ENCODE results near the gene CLDN12.

The CLDN12 gene

DNA sequence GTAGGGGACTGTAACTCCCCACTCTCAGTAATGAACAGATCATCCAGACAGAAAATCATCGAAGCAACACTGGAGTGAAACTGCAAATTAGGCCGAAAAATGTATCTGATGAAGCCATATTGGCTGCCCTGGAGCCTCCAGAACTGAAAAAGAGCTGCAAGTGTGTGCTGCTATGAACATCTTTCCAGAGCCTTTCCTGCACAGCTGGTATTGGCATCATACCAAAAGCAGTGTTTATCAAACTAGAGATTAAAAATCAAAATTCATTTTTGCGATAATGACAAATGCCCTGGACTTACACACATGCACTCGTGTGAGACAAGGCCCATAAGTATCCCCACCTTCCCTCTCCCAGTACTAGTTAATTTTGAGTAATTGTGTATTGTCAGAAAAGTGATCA is 6.8 kb upstream of the CLDN12 start:
- no peak for DNase-seq (ENCODE audit: extremely low read depth, low read depth)
- TF ChIP-seq, protein P1, sequence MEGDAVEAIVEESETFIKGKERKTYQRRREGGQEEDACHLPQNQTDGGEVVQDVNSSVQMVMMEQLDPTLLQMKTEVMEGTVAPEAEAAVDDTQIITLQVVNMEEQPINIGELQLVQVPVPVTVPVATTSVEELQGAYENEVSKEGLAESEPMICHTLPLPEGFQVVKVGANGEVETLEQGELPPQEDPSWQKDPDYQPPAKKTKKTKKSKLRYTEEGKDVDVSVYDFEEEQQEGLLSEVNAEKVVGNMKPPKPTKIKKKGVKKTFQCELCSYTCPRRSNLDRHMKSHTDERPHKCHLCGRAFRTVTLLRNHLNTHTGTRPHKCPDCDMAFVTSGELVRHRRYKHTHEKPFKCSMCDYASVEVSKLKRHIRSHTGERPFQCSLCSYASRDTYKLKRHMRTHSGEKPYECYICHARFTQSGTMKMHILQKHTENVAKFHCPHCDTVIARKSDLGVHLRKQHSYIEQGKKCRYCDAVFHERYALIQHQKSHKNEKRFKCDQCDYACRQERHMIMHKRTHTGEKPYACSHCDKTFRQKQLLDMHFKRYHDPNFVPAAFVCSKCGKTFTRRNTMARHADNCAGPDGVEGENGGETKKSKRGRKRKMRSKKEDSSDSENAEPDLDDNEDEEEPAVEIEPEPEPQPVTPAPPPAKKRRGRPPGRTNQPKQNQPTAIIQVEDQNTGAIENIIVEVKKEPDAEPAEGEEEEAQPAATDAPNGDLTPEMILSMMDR (IDR thresholded peaks at IDR 0.05; ENCODE audit: low read depth, low read length), result no peak

DNA sequence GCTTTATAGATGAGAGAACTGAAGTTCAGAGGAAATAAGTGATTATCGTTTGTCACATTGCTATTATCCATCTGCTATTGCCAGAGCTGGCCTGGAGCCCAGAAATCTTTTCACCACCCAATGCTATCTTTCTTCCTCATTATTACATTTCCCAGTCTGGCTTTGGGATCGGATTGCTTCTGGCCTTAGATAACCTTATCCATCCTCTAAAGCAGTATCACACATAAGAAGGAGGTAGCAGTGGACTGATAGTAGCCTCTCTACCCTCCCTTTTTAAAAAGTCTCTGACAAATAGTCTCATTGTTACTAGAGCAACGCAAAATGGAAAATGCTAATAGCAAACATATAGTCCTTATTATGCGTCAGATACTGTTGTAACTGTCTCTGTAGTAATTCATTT is 1.3 kb upstream of the CLDN12 start:
- DNase-seq (ENCODE audit: extremely low read depth, low read depth), result no peak
- TF ChIP-seq, protein P1 (IDR thresholded peaks at IDR 0.05; ENCODE audit: low read depth, low read length), result no peak

DNA sequence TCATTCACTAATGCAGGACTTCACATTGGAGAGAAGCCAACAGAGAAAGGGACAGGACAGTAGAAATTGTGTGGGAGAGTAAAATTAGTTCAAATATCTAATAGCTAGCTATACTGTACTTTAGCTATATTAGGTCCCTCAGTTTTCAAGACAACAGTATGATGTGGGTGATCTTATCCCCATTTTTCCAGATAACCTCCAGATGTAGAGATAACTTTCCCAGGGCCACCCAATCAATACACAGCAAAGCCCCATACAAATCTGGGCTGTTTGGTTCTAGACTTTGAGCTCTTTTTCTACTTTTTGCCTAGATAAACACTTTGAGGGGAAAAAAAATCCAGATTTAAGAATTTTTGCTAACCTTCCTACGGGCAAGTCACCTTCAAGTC is 482 bp upstream of the CLDN12 start:
- TF ChIP-seq, protein P1 (IDR thresholded peaks at IDR 0.05; ENCODE audit: low read depth, low read length), result no peak
- DNase-seq (ENCODE audit: extremely low read depth, low read depth), result no peak

DNA sequence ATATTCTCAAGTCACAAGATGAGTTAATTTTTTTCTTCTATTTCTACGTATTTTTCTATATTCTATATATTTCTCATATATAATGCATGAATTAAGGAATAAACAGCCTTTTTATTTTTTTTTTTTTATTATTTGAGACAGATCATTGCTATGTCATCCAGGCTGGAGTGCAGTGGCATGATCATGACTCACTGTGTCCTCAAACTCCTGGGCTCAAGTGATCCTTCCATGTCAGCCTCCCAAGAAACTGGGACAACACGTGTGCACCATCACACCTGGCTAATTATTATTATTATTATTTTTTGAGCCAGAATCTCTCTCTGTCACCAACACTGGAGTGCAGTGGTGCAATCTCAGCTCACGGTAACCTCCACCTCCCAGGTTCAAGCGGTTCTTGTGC is 1.5 kb downstream of the CLDN12 start:
- TF ChIP-seq, protein P1 (IDR thresholded peaks at IDR 0.05; ENCODE audit: low read depth, low read length), result no peak
- no peak for DNase-seq (ENCODE audit: extremely low read depth, low read depth)

DNA sequence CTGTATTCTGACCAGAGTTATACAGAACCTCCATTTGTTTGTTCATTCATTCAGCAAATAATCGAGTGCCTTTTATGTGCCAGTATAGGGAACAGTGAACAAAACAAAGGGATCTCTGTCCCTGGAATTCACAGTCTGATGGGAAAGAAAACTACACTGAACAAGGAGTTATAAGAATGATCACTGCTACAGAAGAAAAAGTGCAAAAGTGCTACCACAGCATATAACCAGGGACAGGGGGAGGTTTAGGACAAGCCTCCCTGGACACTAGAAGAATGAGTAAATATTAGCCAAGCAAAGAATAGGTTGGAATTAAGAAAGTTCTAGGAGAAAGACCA is 4.2 kb downstream of the CLDN12 start:
- no peak for DNase-seq (ENCODE audit: extremely low read depth, low read depth)
- TF ChIP-seq, protein P1 (IDR thresholded peaks at IDR 0.05; ENCODE audit: low read depth, low read length), result no peak

DNA sequence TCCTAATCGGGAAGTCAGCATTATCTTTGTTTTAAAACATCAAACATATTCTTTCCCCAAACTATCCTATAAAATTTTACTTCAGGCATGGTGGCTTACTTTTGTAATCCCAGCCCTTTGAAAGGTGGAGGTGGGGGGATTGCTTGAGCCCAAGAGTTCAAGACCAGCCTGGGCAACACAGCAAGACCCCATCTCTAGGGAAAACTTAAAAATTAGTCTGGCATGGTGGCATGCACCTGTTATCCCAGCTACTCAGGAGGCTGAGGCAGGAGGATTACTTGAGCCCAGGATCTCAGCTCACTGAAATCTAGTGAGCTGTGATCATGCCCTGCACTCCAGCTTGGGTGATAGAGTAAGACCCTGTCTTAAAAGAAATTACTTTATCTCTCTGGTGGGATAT is 4.9 kb downstream of the CLDN12 start:
- no peak for DNase-seq (ENCODE audit: extremely low read depth, low read depth)

DNA sequence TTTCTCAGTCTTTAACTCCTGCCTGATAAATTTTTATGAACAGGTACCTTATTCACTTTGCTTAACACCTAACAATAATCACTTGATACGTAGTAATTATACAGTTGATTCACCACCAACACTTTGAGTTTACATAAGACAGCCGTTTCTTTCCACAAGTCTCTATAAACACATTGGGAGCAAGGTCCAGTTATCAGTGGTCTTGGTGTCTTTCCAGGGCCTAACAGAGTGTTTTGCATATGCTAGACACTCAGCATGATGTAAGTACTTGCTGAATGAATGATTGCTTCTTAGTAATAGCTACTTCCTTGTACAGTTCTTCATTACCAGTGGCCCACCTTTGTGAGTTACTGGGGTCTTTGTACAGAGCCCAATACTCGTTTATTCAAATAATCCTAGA is 6.4 kb downstream of the CLDN12 start:
- no peak for DNase-seq (ENCODE audit: extremely low read depth, low read depth)
- TF ChIP-seq, protein P1 (IDR thresholded peaks at IDR 0.05; ENCODE audit: low read depth, low read length), result no peak

More for the DNA sequence above, 4.9 kb downstream of the CLDN12 start:
- TF ChIP-seq, protein P1 (IDR thresholded peaks at IDR 0.05; ENCODE audit: low read depth, low read length), result no peak

Measured in AG09319 (cell line).